HepG2 (cell line): ENCODE measurements around the gene ATP6V0A1. TPM values are rescaled to one million over a fixed set of nuclear protein-coding genes. Genes with fewer than 3 reads are reported as not detected.

ENCODE experiments used
- MIER3 ChIP-seq: IDR thresholded peaks from 2 replicates; pipeline ENCODE4 v1.6.1; 2016; ENCODE audit warnings: missing compliant biosample characterization, borderline replicate concordance
- RARG ChIP-seq: sonication (generic); formaldehyde crosslinking; IDR thresholded peaks from 2 replicates; pipeline ENCODE4 v1.4.0; 2020; ENCODE audit warnings: low read depth, mild to moderate bottlenecking, missing genetic modification reagents
- RBFOX2 ChIP-seq: fragments of 200-400 bp; formaldehyde crosslinking; IDR thresholded peaks from 2 replicates; pipeline ENCODE4 v1.6.1; 2017; ENCODE audit warnings: low read depth, mild to moderate bottlenecking, low read length
- RFXAP ChIP-seq: sonication (generic); formaldehyde crosslinking; IDR thresholded peaks from 2 replicates; pipeline ENCODE4 v1.4.0; 2020; ENCODE audit warnings: missing genetic modification reagents, borderline replicate concordance
- ZEB1 ChIP-seq: IDR thresholded peaks from 2 replicates; pipeline ENCODE4 v1.6.1; 2012; ENCODE audit warnings: mild to moderate bottlenecking, low read depth, inconsistent platforms; ENCODE audit not compliant: insufficient replicate concordance
- ZNF160 ChIP-seq: sonication (generic); formaldehyde crosslinking; IDR thresholded peaks from 2 replicates; pipeline ENCODE4 v1.8.0; 2022; ENCODE audit warnings: mild to moderate bottlenecking, inconsistent platforms, missing genetic modification reagents
- ZNF292 ChIP-seq: sonication (generic); formaldehyde crosslinking; IDR thresholded peaks from 2 replicates; pipeline ENCODE4 v1.8.1; 2022; ENCODE audit warnings: mild to moderate bottlenecking, low read depth, missing genetic modification reagents, borderline replicate concordance
- ZNF572 ChIP-seq: sonication (generic); formaldehyde crosslinking; IDR thresholded peaks from 2 replicates; pipeline ENCODE4 v1.5.1; 2020; ENCODE audit warnings: mild to moderate bottlenecking, missing genetic modification reagents
- ZNF605 ChIP-seq: sonication (generic); formaldehyde crosslinking; IDR thresholded peaks from 2 replicates; pipeline ENCODE4 v1.8.0; 2022; ENCODE audit warnings: mild to moderate bottlenecking, missing genetic modification reagents
- ZNF816 ChIP-seq: sonication (generic); formaldehyde crosslinking; IDR thresholded peaks from 2 replicates; pipeline ENCODE4 v1.8.0; 2022; ENCODE audit warnings: missing genetic modification reagents, mild to moderate bottlenecking, borderline replicate concordance
- ZNF83 ChIP-seq: sonication (generic); formaldehyde crosslinking; IDR thresholded peaks from 2 replicates; pipeline ENCODE4 v1.4.0; 2020; ENCODE audit warnings: missing genetic modification reagents, mild to moderate bottlenecking, borderline replicate concordance
- ZSCAN22 ChIP-seq: sonication (generic); formaldehyde crosslinking; IDR thresholded peaks from 2 replicates; pipeline ENCODE4 v1.4.0; 2020; ENCODE audit warnings: mild to moderate bottlenecking, missing genetic modification reagents
- polyA plus RNA-seq, 8 experiments: library from polyadenylated mRNA; depleted of rRNA in 3 of 8; stranded (reverse) in 7 of 8; unstranded in 1 of 8; fragments of >200 nt; fragmentation: Illumina TruSeq in 4 of 8; extraction: Trizol in 4 of 8; gene quantifications; 2 replicates each; pipeline versions ENCODE4 v1.2.1 to v1.2.3, GENCODE V29; 2011 to 2016; ENCODE audit warnings: low read depth in 4 of 8, missing spikeins in 1 of 8, mixed read lengths in 1 of 8; ENCODE audit not compliant: insufficient read depth in 1 of 8
- total RNA-seq, 5 experiments: library from RNA; depleted of rRNA; stranded (reverse); fragments of >200 nt; fragmentation: Illumina TruSeq; extraction: Trizol; gene quantifications; 2 replicates each; pipeline ENCODE4 v1.2.3, GENCODE V29; 2016; ENCODE audit warnings: low read depth in 1 of 5
- TF ChIP-seq, protein P1 (sequence below): sonication (generic); formaldehyde crosslinking; IDR thresholded peaks from 2 replicates; pipeline ENCODE4 v1.5.1; 2020; ENCODE audit warnings: mild to moderate bottlenecking, missing genetic modification reagents, borderline replicate concordance
- TF ChIP-seq, protein P2 (sequence below): sonication (generic); formaldehyde crosslinking; IDR thresholded peaks from 2 replicates; pipeline ENCODE4 v1.4.0; 2020; ENCODE audit warnings: mild to moderate bottlenecking, missing genetic modification reagents
- TF ChIP-seq, protein P3 (sequence below): sonication (generic); formaldehyde crosslinking; conservative IDR thresholded peaks from 2 replicates; pipeline ENCODE4 v1.8.0; 2022; ENCODE audit warnings: mild to moderate bottlenecking, moderate library complexity, missing genetic modification reagents
- TF ChIP-seq, protein P4 (sequence below): sonication (generic); formaldehyde crosslinking; IDR thresholded peaks from 2 replicates; pipeline ENCODE4 v1.4.0; 2020; ENCODE audit warnings: missing genetic modification reagents, low read depth, mild to moderate bottlenecking, borderline replicate concordance
- TF ChIP-seq, protein P5 (sequence below): sonication (generic); formaldehyde crosslinking; IDR thresholded peaks from 2 replicates; pipeline ENCODE4 v1.5.1; 2020; ENCODE audit warnings: missing genetic modification reagents, mild to moderate bottlenecking, borderline replicate concordance

The ATP6V0A1 gene
- total and polyA plus RNA-seq, 2 of the 13 experiments (the other 11 are each of a cell fraction or from before 2014, with no cell fraction given) = 27.9 to 54.1 TPM

DNA sequence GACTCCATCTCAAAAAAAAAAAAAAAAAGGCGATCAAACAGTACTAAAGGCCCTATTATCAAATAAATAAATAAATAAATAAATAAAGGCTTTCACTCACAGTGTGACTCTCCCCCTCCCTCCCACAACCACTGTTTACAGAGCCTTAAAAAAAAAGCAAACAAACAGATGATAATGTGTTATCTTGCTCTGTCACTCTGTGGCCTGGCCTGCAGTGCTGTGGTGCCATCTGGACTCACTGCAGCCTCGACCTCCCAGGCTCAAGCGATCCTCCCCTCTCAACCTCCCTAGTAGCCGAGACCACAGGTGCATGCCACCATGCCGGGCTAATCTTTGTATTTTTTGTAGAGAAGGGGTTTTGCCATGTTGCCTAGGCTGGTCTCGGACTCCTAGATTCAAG, 69.3 kb downstream of the ATP6V0A1 start (continued):
- TF ChIP-seq, protein P1, sequence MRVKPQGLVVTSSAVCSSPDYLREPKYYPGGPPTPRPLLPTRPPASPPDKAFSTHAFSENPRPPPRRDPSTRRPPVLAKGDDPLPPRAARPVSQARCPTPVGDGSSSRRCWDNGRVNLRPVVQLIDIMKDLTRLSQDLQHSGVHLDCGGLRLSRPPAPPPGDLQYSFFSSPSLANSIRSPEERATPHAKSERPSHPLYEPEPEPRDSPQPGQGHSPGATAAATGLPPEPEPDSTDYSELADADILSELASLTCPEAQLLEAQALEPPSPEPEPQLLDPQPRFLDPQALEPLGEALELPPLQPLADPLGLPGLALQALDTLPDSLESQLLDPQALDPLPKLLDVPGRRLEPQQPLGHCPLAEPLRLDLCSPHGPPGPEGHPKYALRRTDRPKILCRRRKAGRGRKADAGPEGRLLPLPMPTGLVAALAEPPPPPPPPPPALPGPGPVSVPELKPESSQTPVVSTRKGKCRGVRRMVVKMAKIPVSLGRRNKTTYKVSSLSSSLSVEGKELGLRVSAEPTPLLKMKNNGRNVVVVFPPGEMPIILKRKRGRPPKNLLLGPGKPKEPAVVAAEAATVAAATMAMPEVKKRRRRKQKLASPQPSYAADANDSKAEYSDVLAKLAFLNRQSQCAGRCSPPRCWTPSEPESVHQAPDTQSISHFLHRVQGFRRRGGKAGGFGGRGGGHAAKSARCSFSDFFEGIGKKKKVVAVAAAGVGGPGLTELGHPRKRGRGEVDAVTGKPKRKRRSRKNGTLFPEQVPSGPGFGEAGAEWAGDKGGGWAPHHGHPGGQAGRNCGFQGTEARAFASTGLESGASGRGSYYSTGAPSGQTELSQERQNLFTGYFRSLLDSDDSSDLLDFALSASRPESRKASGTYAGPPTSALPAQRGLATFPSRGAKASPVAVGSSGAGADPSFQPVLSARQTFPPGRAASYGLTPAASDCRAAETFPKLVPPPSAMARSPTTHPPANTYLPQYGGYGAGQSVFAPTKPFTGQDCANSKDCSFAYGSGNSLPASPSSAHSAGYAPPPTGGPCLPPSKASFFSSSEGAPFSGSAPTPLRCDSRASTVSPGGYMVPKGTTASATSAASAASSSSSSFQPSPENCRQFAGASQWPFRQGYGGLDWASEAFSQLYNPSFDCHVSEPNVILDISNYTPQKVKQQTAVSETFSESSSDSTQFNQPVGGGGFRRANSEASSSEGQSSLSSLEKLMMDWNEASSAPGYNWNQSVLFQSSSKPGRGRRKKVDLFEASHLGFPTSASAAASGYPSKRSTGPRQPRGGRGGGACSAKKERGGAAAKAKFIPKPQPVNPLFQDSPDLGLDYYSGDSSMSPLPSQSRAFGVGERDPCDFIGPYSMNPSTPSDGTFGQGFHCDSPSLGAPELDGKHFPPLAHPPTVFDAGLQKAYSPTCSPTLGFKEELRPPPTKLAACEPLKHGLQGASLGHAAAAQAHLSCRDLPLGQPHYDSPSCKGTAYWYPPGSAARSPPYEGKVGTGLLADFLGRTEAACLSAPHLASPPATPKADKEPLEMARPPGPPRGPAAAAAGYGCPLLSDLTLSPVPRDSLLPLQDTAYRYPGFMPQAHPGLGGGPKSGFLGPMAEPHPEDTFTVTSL (CRISPR knock-in tag) = 0 out of 2 replicates have a peak, but pooled peaks have one; percentile 29
- TF ChIP-seq, protein P2, sequence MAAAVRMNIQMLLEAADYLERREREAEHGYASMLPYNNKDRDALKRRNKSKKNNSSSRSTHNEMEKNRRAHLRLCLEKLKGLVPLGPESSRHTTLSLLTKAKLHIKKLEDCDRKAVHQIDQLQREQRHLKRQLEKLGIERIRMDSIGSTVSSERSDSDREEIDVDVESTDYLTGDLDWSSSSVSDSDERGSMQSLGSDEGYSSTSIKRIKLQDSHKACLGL (CRISPR knock-in tag) = no peak
- TF ChIP-seq RBFOX2 = no peak
- no peak for TF ChIP-seq ZNF83 (CRISPR knock-in tag)
- no peak for TF ChIP-seq RARG (CRISPR knock-in tag)
- no peak for TF ChIP-seq ZSCAN22 (CRISPR knock-in tag)
- TF ChIP-seq ZNF816 (CRISPR knock-in tag) = no peak
- TF ChIP-seq MIER3 (CRISPR knock-in tag) = peak; percentile 53; the same call in 1 of the 2 replicates
- TF ChIP-seq, protein P3, sequence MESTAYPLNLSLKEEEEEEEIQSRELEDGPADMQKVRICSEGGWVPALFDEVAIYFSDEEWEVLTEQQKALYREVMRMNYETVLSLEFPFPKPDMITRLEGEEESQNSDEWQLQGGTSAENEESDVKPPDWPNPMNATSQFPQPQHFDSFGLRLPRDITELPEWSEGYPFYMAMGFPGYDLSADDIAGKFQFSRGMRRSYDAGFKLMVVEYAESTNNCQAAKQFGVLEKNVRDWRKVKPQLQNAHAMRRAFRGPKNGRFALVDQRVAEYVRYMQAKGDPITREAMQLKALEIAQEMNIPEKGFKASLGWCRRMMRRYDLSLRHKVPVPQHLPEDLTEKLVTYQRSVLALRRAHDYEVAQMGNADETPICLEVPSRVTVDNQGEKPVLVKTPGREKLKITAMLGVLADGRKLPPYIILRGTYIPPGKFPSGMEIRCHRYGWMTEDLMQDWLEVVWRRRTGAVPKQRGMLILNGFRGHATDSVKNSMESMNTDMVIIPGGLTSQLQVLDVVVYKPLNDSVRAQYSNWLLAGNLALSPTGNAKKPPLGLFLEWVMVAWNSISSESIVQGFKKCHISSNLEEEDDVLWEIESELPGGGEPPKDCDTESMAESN (CRISPR knock-in tag) = no peak
- TF ChIP-seq, protein P4, sequence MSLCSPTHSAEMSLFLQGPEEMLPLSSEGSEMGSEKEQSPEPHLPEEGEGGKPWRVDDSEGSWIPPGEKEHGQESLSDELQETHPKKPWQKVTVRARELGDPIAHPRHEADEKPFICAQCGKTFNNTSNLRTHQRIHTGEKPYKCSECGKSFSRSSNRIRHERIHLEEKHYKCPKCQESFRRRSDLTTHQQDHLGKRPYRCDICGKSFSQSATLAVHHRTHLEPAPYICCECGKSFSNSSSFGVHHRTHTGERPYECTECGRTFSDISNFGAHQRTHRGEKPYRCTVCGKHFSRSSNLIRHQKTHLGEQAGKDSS (CRISPR knock-in tag) = 0 out of 2 replicates have a peak, but pooled peaks have one; percentile 36
- TF ChIP-seq, protein P5, sequence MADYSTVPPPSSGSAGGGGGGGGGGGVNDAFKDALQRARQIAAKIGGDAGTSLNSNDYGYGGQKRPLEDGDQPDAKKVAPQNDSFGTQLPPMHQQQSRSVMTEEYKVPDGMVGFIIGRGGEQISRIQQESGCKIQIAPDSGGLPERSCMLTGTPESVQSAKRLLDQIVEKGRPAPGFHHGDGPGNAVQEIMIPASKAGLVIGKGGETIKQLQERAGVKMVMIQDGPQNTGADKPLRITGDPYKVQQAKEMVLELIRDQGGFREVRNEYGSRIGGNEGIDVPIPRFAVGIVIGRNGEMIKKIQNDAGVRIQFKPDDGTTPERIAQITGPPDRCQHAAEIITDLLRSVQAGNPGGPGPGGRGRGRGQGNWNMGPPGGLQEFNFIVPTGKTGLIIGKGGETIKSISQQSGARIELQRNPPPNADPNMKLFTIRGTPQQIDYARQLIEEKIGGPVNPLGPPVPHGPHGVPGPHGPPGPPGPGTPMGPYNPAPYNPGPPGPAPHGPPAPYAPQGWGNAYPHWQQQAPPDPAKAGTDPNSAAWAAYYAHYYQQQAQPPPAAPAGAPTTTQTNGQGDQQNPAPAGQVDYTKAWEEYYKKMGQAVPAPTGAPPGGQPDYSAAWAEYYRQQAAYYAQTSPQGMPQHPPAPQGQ = no peak
- no peak for TF ChIP-seq ZNF292
- TF ChIP-seq ZNF572 (CRISPR knock-in tag) = no peak
- no peak for TF ChIP-seq ZNF605 (CRISPR knock-in tag)
- TF ChIP-seq ZNF160 (CRISPR knock-in tag) = no peak
- no peak for TF ChIP-seq RFXAP (CRISPR knock-in tag)
- no peak for TF ChIP-seq ZEB1
